K562 (cell line): ENCODE data around the gene FGGY. TPM values are rescaled to one million over a fixed set of nuclear protein-coding genes. Genes with fewer than 3 reads are reported as not detected.

Experiments
- ATAC-seq: fragments of 200-7000 bp; cut with Tn5 transposase; 3 replicates; pipeline ENCODE4 v1.9.1; 2020; ENCODE audit warnings: moderate library complexity
- BruUV-seq: library from RNA; stranded (reverse); fragments of 400-500 nt; replicated peaks from 2 replicates; lab custom pipeline; 2021; lab: Mats Ljungman, UMichigan
- CTCF ChIA-PET: fragments of 300-600 bp; formaldehyde crosslinking; extraction: SDS; loops from one replicate; lab custom pipeline; 2021; ENCODE audit warnings: low intra/inter-chr PET ratio; lab: Yijun Ruan, JAX
- POLR2A ChIA-PET: fragments of 300-600, 350-650 bp; sonication (Branson Sonifier 250); formaldehyde crosslinking; extraction: SDS; loops from one replicate; lab custom pipeline; 2021; ENCODE audit warnings: antibody characterized with exemption, inconsistent platforms; lab: Yijun Ruan, JAX
- DNase-seq, 4 experiments: peaks; one replicate each; pipeline versions ENCODE4 v3.0.0 to v3.0.0-alpha.2; 2011 to 2018; ENCODE audit warnings: low spot score in 3 of 4, mixed read lengths in 3 of 4; ENCODE audit errors: extremely low read depth in 1 of 4
- FAIRE-seq: peaks from 2 replicates; lab custom pipeline; 2011; peaks lifted over from hg19 to GRCh38; lab: Jason Lieb, UNC
- H2AFZ ChIP-seq: 2 replicates; pipeline ENCODE4 v1.6.0; 2011; ENCODE audit warnings: low read depth, low read length, control low read depth, inconsistent platforms
- H3K27ac ChIP-seq: fragments of 200-600 bp; 3 replicates; pipeline ENCODE4 v1.8.0; 2011; ENCODE audit warnings: low read depth, mild to moderate bottlenecking, control low read depth, inconsistent platforms, low read length, moderate library complexity, mixed read lengths; ENCODE audit errors: extremely low read depth
- H3K27me3 ChIP-seq, 2 experiments: fragments of 300-600 bp in 1 of 2; 2 replicates in 1 of 2; 3 replicates in 1 of 2; pipeline versions ENCODE4 v1.6.0 to v1.8.0; 2011; ENCODE audit warnings: inconsistent platforms in 2 of 2, low read length in 2 of 2, mild to moderate bottlenecking in 1 of 2, mixed read lengths in 1 of 2, moderate library complexity in 1 of 2; ENCODE audit not compliant: control insufficient read depth in 2 of 2, insufficient read depth in 2 of 2
- H3K36me3 ChIP-seq: fragments of 300-600 bp; 3 replicates; pipeline ENCODE4 v1.8.0; 2011; ENCODE audit warnings: mild to moderate bottlenecking, low read length, inconsistent platforms; ENCODE audit not compliant: control insufficient read depth, insufficient read depth
- H3K4me1 ChIP-seq, 2 experiments: fragments of 200-600 bp in 1 of 2; replicated peaks in 1 of 2; 2 replicates in 1 of 2; 3 replicates in 1 of 2; pipeline versions ENCODE4 v1.5.1 to v1.8.0; 2011; ENCODE audit warnings: inconsistent platforms in 2 of 2, low read length in 2 of 2, mild to moderate bottlenecking in 1 of 2, mixed read lengths in 1 of 2, moderate library complexity in 1 of 2; ENCODE audit not compliant: control insufficient read depth in 2 of 2, insufficient read depth in 2 of 2
- H3K4me2 ChIP-seq: 2 replicates; pipeline ENCODE4 v1.6.1; 2011; ENCODE audit warnings: low read length, control low read depth, inconsistent platforms, mixed read lengths; ENCODE audit not compliant: insufficient read depth
- H3K4me3 ChIP-seq: fragments of 200-600 bp; sonication (generic), shearing (Covaris generic); 2 replicates; pipeline ENCODE4 v1.5.1; 2016; ENCODE audit warnings: control low read depth, inconsistent platforms
- H3K79me2 ChIP-seq: fragments of 200-600 bp; 3 replicates; pipeline ENCODE4 v1.8.0; 2011; ENCODE audit warnings: low read length, inconsistent platforms; ENCODE audit not compliant: control insufficient read depth, insufficient read depth
- H3K9ac ChIP-seq, 2 experiments: 2 replicates each; pipeline versions ENCODE4 v1.6.0 to v1.6.1; 2011; ENCODE audit warnings: low read depth in 2 of 2, low read length in 2 of 2, control low read depth in 1 of 2, inconsistent platforms in 1 of 2, mild to moderate bottlenecking in 1 of 2, mixed read lengths in 1 of 2; ENCODE audit not compliant: insufficient read depth in 1 of 2
- H3K9me1 ChIP-seq: one replicate; pipeline ENCODE4 v1.6.0; 2011; ENCODE audit warnings: inconsistent platforms, mild to moderate bottlenecking, low read length, moderate library complexity; ENCODE audit not compliant: control insufficient read depth, insufficient read depth
- H3K9me3 ChIP-seq: replicated peaks from 2 replicates; pipeline ENCODE4 v1.5.1; 2011; ENCODE audit warnings: low read depth, low read length, inconsistent platforms; ENCODE audit not compliant: control insufficient read depth, insufficient read depth
- H4K20me1 ChIP-seq: replicated peaks from 2 replicates; pipeline ENCODE4 v1.6.1; 2011; ENCODE audit warnings: low read length, inconsistent platforms, mixed read lengths; ENCODE audit not compliant: control insufficient read depth, insufficient read depth
- AFF4 ChIP-seq: sonication (generic); formaldehyde crosslinking; IDR thresholded peaks from 2 replicates; pipeline ENCODE4 v1.8.0; 2023; ENCODE audit warnings: mild to moderate bottlenecking, missing genetic modification reagents
- ARID1B ChIP-seq: fragments of 450-650 bp; IDR thresholded peaks from 2 replicates; pipeline ENCODE4 v1.6.1; 2016; ENCODE audit warnings: antibody characterized with exemption, mild to moderate bottlenecking, inconsistent platforms
- BDP1 ChIP-seq: IDR thresholded peaks from 3 replicates; pipeline ENCODE4 v1.6.1; 2011; ENCODE audit not compliant: insufficient read length, insufficient read depth
- ERF ChIP-seq: fragments of 450-650 bp; formaldehyde crosslinking; IDR thresholded peaks from 2 replicates; pipeline ENCODE4 v1.4.0; 2020; ENCODE audit warnings: mild to moderate bottlenecking, mixed read lengths
- FOS ChIP-seq: IDR thresholded peaks from 3 replicates; pipeline ENCODE4 v1.6.1; 2011; ENCODE audit not compliant: insufficient read length; ENCODE audit errors: extremely low read depth
- FUS ChIP-seq: fragments of 200-400 bp; formaldehyde crosslinking; optimal IDR thresholded peaks from 2 replicates; pipeline ENCODE3; 2017; ENCODE audit warnings: low read depth, low read length
- GTF2F1 ChIP-seq: IDR thresholded peaks from 2 replicates; pipeline ENCODE4 v1.6.1; 2011; ENCODE audit warnings: low read depth, low read length, improper control_type of control experiment
- HMG20A ChIP-seq: fragments of 450-650 bp; formaldehyde crosslinking; conservative IDR thresholded peaks from 2 replicates; pipeline ENCODE4 v1.4.0; 2020; ENCODE audit warnings: mild to moderate bottlenecking, mixed read lengths
- KLF10 ChIP-seq: fragments of 250-450 bp; sonication (Bioruptor Pico); IDR thresholded peaks from 2 replicates; pipeline ENCODE4 v1.6.1; 2021; ENCODE audit warnings: matching md5 sums
- MAX ChIP-seq: sonication (generic); formaldehyde crosslinking; IDR thresholded peaks from 2 replicates; pipeline ENCODE4 v1.9.0; 2022; ENCODE audit warnings: mild to moderate bottlenecking, missing genetic modification reagents
- NFE2 ChIP-seq: IDR thresholded peaks from 2 replicates; pipeline ENCODE4 v1.6.1; 2014; ENCODE audit warnings: antibody characterized with exemption, low read depth
- POLR3G ChIP-seq: IDR thresholded peaks from 2 replicates; pipeline ENCODE4 v1.6.1; 2011; ENCODE audit not compliant: insufficient read length, insufficient replicate concordance; ENCODE audit errors: extremely low read depth
- PPARD ChIP-seq: fragments of 250-450 bp; sonication (Bioruptor Pico); IDR thresholded peaks from 2 replicates; pipeline ENCODE4 v1.8.0; 2022; ENCODE audit warnings: inconsistent platforms, mild to moderate bottlenecking, moderate library complexity
- SUPT5H ChIP-seq: fragments of 450-650 bp; IDR thresholded peaks from 2 replicates; pipeline ENCODE4 v1.6.1; 2016
- TAF9B ChIP-seq: fragments of 450-650 bp; IDR thresholded peaks from 2 replicates; pipeline ENCODE4 v1.6.1; 2018; ENCODE audit warnings: mild to moderate bottlenecking; ENCODE audit not compliant: partially characterized antibody
- ZBTB34 ChIP-seq: fragments of 250-450 bp; sonication (Bioruptor Pico); IDR thresholded peaks from 2 replicates; pipeline ENCODE4 v1.8.0; 2021; ENCODE audit warnings: mild to moderate bottlenecking, moderate library complexity
- ZNF174 ChIP-seq: fragments of 250-450 bp; sonication (Bioruptor Pico); IDR thresholded peaks from 2 replicates; pipeline ENCODE4 v1.4.0; 2020; ENCODE audit warnings: mild to moderate bottlenecking
- ZNF277 ChIP-seq: fragments of 250-450 bp; sonication (Bioruptor Pico); IDR thresholded peaks from 2 replicates; pipeline ENCODE4 v1.8.0; 2022; ENCODE audit warnings: inconsistent platforms, mild to moderate bottlenecking, moderate library complexity, borderline replicate concordance
- WGBS: fragments of 100-300 bp; shearing (Covaris generic); methylation state at CpG from one replicate; pipeline ENCODE4 v1.1.6; 2016; ENCODE audit warnings: low coverage, mixed read lengths; ENCODE audit not compliant: insufficient coverage; ENCODE audit errors: missing lambda C conversion rate; 5-methylcytosine and 5-hydroxymethylcytosine counted together
- in situ Hi-C: fragments of 300-500 bp; cut with MboI; formaldehyde crosslinking; loops from 4 replicates; pipeline ENCODE4 v1.15.0; 2018; ENCODE audit warnings: inconsistent platforms, mixed read lengths
- intact Hi-C: fragments of 100-400 bp; cut with micrococcal nuclease; formaldehyde crosslinking; loops from 2 replicates; pipeline ENCODE4 v1.14.2; 2022
- polyA plus RNA-seq, 8 experiments: library from polyadenylated mRNA; depleted of rRNA in 4 of 8; stranded (reverse) in 5 of 8; unstranded in 3 of 8; fragments of >200 nt; fragmentation: Nextera tagmentation in 2 of 8; fragmentation: Illumina TruSeq in 1 of 8; extraction: Ambion mirVana in 2 of 8; extraction: Trizol in 1 of 8; gene quantifications; 2 replicates each; pipeline versions ENCODE4 v1.2.1 to v1.2.3, GENCODE V29; 2011 to 2014; ENCODE audit warnings: inconsistent platforms in 1 of 8, missing spikeins in 1 of 8
- total RNA-seq, 7 experiments: library from RNA; depleted of rRNA in 6 of 7; stranded (reverse); fragments of >200 nt in 6 of 7; fragmentation: Illumina TruSeq in 2 of 7; extraction: Trizol in 2 of 7; gene quantifications; 2 replicates each; pipeline versions ENCODE4 v1.2.1 to v1.2.3, GENCODE V29; 2011 to 2021; ENCODE audit warnings: low replicate concordance in 1 of 7

The FGGY gene
- total and polyA plus RNA-seq, 9 of the 15 experiments (the other 6 are each of a cell fraction or from before 2014, with no cell fraction given): 9.7 to 19.2 (median 12.6) TPM

- Histone ChIP-seq H3K9ac (no peak overlapping the region), H3K27ac (no peak overlapping the region), H3K79me2 (no peaks in the 10 kb centered on the region), H3K4me1 (no peaks in the 10 kb centered on the region), H3K4me3 (no peak overlapping the region), H3K27me3 (no peaks in the 10 kb centered on the region), H3K36me3 (no peaks in the 10 kb centered on the region), H2AFZ (no peak overlapping the region), H4K20me1 (no peaks in the 10 kb centered on the region), H3K9me1 (no peaks in the 10 kb centered on the region), H3K4me2 (no peak overlapping the region), H3K9me3 (no peaks in the 10 kb centered on the region)
- TF ChIP-seq PPARD (CRISPR knock-in tag) (no peak), NFE2 (no peak), TAF9B (no peak), ZNF277 (CRISPR knock-in tag) (no peak), MAX (CRISPR knock-in tag) (no peak), ZNF174 (CRISPR knock-in tag) (no peak), POLR3G (no peak), ARID1B (no peak), ERF (no peak), FUS (no peak), FOS (no peak), AFF4 (no peak), KLF10 (CRISPR knock-in tag) (no peak), HMG20A (CRISPR knock-in tag) (no peak), BDP1 (no peak), GTF2F1 (no peak), SUPT5H (no peak), ZBTB34 (CRISPR knock-in tag) (no peak)
- ATAC-seq (no peak), FAIRE-seq (no peak), DNase-seq (no peak)
- 22% methylated on average over 1 of the region's 1 CpG for WGBS
- intact Hi-C loops (no loop called here), in situ Hi-C loops (no loop called here)
- no TSS peak for BruUV-seq
- CTCF ChIA-PET: no interaction called here
- POLR2A ChIA-PET: no interaction called here
These were observed 260.6 kb downstream of the FGGY start for GRCh38 chr1:59557549-59557885.
